ENCODE results near the gene HRG.

The HRG gene

DNA sequence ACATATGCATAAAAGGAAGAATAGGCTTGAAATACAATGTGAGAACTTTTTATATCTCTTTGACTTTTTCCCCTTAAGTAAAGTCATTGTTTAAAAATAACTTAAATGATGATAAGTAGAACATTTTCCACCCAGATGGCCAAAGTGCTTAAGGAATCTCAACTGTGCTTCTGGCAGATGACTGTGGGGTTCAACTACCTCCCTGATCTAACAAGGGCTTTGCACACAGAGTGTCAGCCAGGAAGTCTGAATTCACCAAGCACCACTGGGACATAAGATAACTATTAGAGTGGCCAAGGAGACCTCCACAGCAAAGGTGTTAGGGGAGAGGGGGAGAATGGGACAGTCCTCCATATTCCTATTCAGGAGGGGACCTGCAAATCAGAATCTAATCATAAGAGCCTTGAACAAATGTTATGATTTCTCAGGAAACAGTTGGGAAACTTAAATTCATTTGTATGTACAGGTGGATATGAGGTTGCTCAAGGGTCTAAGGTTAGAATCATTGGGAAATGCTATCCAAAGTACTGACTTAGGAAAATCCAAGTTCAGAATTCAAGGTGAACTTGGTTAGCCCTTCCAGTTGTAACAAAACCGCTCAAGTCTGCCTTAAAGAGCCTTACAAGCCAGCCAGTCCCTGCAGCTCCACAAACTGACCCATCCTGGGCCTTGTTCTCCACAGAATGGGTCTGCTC is 25.9 kb upstream of the HRG start, which contains the start of gene FETUB:
TSS of gene FETUB (plus strand) at position 622 of the 695 bp plus-strand sequence. CDS start at position 684, 62 bp downstream.
- DNase-seq (ENCODE audit: low read depth) = no peak

DNA sequence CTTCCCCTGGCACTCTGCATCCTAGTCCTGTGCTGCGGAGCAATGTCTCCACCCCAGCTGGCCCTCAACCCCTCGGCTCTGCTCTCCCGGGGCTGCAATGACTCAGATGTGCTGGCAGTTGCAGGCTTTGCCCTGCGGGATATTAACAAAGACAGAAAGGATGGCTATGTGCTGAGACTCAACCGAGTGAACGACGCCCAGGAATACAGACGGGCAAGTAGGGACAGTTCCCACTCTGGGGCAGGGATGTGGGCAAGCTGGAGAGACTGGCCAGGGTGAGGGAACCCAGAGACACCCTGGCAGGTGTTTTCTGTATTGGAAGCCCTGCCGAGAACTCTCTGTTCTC is 25.4 kb upstream of the HRG start:
- DNase-seq (ENCODE audit: low read depth) = no peak

DNA sequence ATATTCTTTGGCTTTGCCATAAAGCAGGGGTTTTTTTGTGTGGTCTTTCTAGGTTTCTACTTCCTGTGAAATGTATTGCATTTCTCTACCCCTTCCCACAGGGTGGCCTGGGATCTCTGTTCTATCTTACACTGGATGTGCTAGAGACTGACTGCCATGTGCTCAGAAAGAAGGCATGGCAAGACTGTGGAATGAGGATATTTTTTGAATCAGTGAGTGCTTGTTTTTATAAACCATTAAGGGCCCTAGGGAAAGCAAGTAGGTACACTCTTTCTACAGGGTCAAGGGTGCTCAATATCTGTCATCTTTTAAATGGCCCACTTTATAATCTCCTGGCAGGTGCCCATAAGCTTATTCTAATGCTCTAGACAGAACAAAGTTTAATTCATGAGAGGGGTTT is 24.9 kb upstream of the HRG start:
- no peak for DNase-seq (ENCODE audit: low read depth)

DNA sequence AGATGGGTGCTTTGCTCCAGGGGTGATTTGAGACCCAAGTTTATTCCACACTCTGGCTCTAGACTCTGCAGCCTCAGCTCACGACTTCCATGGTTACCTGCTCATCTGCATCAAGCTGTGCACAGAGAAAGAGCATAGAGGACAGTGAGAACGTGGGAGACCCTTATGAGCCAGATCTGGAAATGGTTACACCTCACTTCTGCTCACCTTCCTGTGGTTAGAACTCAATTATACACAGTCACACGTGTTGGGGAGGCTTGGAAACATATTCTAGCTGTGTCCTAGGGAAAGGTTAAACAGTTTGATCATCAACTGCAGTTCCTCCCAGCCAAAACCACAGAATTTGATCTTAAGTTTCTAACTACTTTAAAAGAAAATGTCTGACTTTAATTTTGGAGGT is 23.8 kb upstream of the HRG start:
- DNase-seq (ENCODE audit: low read depth) = no peak

DNA sequence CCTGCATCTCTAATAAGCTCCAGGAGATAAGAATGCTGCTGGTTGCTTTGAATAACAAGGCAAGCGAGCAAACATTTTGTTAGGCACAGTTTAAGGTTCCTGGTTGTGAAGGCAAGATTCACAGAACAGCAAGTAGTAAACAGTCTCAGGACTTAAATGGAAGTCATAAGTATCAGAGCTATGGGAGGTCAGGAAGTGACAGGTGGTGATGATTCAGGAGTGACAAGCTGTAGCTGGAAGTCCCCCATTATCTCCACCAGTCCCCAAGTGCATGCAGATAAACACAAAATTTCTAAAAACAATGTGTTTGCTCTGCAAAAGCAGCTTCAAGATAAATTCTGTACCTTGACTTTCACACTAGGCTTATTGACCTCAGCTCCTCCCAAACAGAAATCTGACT is 22.3 kb upstream of the HRG start:
- DNase-seq (ENCODE audit: low read depth) = no peak

DNA sequence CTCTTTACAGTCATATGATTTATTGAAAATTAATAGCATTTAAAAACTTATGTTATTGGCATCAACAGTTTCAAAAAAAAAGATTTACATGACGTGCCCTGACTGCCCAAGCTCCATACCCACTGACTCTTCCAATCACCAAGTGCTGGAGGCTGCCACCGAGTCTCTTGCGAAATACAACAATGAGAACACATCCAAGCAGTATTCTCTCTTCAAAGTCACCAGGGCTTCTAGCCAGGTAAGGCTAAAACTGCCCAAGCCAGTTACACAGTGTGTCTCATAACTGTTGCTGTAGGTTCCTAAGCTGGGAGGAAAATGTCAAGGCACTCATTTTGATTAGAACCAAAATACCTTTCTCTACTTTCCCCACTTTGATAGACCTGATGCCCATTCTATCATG is 21.1 kb upstream of the HRG start:
- no peak for DNase-seq (ENCODE audit: low read depth)

DNA sequence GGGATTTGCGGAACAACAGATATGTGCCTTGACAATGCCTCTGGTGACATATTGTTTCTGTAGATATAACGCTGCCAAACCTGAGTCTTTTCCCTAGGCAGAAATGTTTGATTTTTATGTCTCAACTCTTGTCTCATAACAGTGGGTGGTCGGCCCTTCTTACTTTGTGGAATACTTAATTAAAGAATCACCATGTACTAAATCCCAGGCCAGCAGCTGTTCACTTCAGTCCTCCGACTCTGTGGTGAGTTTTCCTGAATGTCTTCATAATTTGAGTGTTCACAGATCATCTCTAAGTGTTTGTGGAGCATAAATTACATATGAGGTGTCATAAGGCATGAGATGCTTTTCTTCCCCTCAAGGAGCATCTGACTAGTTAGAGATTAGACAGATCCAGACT is 19.7 kb upstream of the HRG start:
- no peak for DNase-seq (ENCODE audit: low read depth)

DNA sequence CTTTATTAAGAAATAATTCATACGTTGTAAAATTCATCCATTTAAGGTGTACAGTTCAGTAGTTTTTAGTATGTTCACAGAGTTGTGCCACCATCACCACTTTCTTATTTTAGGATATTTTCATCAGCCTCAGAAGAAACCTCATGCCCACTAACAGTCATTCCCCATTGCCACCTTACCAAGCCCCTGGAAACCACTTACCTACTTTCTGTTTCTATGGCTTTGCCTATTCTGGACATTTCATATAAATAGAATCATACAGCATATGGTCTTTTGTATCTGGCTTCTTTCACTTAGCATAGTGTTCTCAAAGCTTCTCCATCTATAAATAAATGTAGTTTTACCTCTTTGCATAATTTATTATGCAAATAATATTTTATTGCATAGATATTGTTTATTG is 19.0 kb upstream of the HRG start:
- no peak for DNase-seq (ENCODE audit: low read depth)

DNA sequence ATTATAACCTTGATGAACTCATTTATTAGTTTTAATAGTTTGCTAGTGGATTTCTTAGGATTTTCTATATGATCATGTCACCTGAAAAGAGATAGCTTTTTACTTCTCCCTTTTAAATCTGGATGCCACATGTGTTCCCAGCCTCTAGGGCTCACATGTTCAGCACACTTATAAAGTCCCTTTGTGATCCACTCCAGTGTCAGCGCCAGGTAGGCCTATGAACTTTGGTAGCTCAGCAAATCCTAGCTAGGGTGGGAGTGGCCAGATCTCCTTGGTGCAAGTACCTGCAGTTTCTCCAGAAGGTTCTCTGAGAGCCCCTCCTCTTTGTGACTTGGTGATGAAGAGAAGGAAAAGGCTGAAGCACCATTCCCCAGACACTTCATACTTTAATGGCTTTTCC is 17.0 kb upstream of the HRG start:
- no peak for DNase-seq (ENCODE audit: low read depth)

DNA sequence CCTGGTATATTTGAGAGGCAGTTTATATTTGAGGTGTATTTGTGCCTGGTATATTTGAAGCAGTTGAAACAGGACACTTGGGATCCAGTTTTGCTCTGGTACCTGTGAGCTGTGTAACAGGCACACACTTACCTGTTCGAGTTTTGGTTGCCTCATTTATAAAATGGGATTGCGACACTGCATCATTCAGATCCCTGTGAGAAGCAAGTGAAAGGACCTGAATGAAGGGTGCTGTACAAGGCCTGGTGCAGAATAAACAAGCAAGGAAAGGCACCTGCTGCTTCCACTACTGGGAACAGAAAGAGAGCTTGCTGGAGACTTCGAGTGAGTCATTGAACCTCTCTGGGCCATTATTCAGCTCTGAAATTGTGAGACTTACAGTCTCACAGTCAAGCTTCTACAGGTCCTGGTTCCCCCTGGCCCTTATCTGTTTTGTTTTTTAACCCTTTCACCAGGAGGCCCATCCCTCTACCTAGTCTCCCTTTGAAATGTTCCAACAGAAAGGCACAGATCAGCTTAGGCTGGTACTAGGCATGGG is 14.1 kb upstream of the HRG start:
- no peak for DNase-seq (ENCODE audit: low read depth)

DNA sequence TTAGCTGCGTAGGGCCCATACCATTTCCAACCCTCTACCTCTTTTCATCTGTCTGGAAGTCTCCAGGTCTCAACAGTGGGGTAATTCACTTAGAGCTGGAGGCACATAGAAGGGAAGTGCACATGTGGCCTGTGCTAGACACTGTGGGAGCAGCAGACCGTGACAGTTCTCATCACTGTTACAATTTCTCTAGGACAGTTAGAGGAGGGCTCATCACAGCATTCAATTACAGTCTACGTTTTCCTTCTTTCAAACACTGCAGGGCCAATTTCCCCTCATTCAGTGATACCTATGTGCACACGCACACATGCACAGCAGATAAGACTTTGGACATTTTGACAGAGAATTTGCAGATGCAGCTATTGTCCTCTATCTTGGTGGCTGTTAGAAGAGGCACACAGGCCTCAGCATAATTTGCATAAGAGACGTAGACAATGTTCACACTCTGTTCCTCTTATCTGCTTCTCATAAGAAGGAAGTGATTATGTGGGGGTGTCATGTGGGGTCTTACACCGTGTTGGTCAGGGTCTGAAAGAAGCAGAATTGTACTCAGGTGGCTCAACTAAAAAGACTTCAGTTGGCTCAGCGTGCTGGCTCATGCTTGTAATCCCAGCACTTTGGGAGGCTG is 12.6 kb upstream of the HRG start:
- DNase-seq (ENCODE audit: low read depth) = no peak

DNA sequence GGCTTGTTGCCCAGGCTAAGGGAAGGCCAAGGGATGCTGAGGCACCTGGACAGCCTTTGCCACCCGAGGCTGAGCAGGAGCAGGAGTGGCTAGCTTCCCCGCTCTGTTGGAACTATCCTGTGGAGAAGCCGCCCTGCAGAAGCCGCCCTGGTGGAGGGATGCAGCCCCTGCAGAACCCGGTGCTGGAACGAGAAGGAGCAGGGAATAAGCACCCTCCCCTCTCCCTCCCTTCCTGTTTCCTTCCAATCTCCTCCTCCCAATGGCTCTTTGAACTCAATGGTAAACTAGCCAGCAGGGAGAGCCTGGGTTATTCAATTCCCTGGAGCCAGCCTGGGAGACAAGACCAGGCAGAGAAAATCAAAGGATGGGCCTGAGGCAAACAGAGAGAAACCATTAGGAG is 11.8 kb upstream of the HRG start:
- DNase-seq (ENCODE audit: low read depth) = no peak

DNA sequence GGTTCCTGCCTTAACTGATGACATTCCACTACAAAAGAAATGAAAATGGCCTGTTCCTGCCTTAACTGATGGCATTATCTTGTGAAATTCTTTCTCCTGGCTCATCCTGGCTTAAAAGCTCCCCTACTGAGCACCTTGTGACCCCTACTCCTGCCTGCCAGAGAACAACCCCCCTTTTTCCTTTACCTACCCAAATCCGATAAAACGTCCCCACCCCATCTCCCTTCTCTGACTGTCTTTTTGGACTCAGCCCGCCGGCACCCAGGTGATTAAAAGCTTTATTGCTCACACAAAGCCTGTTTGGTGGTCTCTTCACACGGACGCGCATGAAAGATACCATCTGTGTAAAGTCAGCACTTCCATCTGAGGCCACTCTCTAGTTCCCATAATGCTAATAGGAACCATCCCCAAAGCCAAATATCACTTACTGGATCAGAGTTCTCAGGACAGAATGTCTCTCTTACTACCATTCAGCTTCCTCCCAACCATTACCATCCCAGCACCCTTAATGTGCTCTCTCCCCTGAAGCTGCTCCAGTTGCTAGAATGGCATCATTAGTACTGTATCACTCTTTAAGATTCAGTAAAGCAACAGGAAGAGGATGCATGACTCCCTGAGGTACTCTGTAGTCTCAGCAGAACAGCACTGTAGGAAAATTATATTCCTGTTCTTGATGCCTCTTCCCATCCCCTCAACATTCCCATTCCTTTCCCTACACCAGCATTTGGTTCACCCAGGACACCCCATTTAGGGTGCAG is 2.3 kb upstream of the HRG start:
- DNase-seq (ENCODE audit: low read depth) = no peak

DNA sequence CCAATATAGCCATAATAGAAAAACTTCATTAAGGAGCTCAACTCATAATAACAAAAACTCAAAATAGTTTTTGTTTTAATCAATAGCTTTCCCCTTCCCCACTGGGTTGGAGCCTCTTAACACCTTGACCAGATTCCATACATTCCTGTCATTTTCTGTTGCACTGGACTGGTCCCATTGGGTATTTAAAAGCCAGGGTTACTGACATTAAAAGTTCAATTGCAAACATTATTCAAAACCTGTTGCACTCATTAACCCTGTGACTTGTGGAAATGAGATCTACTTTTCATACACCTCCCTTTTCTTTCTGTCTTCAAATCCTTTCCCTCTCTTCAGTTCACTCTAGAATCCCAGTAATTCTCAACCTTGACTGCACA is 1.7 kb upstream of the HRG start:
- no peak for DNase-seq (ENCODE audit: low read depth)

DNA sequence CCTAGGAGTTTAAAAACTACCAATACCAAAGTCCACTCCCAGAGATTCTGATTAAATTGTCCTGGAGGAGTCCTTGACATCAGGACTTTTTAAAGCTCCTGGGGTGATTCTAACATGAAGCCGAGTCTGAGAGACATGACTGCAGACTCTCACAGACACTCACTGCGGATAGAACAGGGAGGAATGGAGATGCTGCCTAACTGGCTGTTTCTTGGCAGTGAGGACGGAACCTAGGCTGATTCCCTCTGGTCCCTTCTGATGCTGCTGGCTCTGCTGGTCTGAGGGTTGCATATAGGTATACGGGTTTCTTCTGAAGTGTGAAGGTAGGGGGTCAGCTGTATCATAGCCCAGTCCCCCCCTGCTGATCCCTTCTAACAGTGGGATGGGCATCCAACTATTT is 1.3 kb upstream of the HRG start:
- no peak for DNase-seq (ENCODE audit: low read depth)

DNA sequence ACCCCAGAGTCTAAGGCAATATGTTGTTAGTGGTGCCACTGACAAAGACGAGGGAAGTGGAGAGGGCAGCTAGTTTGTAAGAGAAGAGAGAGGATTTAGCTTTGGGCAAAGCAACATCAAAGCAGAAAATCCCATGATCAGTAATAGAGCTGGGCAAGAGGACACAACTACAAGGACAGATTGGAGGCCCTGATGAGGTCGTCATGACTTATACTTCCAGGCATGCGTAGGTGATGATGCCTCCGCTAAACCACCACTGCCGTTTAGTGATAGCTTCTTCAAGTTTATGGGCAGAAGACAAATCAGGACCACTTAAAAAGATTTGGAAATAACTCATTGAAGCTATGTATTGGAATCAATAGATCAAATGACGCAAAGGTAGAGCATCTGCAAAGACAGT is 2.6 kb downstream of the HRG start:
- no peak for DNase-seq (ENCODE audit: low read depth)

DNA sequence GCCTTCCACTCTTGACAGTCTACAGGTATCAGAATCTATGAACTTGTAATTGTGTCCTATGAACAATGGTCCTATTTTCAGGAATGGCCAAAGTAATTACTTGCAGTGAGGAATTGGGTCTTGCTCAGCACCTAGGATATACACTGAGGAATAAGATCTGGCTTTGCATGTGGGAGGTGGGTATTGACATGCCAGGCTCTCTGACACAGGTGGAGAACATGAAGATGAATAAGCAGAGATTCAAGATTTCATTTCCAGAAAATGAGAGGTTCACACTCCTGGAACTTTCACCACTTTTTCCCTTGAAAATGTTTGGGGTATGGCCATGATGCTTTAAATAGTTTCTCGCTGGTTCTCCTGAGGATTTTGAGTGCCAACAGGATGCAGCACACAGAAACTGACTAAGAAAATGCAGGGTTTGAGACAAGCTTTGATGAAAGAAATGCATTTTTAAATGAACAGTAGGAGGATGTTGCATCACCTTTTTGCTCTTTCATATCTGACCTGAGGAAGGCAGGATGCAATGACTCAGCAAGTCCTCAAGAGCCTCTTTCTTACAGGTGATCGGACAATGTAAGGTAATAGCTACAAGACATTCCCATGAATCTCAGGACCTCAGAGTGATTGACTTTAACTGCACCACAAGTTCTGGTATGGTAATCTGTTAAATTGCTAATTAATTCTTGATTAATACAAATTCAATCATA is 3.7 kb downstream of the HRG start:
- no peak for DNase-seq (ENCODE audit: low read depth)

DNA sequence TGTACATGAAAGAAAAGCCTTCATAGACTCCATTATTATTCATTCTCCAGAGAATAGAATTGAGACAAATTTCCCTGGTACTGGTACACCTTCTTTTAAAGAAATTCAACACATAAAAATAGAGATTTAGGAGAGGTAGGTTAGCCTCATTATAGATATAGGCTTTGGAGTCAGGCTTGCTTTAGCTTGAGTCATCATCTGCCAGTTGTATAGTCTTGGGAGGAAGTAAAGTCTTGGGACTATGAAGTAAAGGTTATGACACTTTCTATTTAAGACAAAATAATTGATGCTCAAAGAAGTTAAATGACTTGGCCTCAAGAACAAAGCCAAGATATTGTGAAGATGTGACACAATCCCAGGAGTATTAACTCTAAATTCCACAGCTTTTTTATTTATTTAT is 4.3 kb downstream of the HRG start:
- DNase-seq (ENCODE audit: low read depth) = no peak

DNA sequence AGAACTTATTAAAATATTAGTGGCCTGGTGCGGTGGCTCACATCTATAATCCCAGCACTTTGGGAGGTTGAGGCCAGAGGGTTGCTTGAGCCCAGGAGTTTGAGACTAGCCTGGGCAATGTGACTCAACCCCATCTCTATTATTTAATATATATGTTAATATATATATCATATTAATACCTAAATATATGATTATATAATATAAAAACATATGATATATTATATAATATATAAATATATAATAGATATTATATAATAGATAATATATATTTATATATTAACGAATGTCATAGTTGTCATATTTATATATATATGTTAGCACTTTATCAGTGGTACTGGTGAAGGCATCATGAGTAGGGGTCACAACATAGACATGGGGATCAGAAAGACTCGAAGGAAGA is 5.2 kb downstream of the HRG start:
- DNase-seq (ENCODE audit: low read depth) = no peak

DNA sequence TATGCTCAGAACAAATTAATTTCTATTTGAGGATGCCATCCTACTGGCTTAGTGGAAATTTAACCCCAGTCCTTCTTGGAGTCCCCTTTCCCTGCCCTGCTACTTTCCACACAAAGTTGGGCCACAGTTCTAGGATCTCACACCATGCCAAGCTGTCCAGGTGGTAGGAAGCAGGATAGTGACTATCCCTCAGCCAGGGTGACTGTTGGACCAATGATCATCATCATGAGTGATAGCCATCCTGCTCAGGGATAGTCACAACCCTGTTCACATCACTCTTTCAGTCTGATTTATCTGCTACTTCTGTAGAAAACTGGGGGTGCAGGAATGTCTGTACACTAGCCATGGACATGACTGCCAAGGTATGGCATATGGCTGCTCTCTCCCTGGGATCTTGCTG is 12.8 kb downstream of the HRG start:
- no peak for DNase-seq (ENCODE audit: low read depth)

DNA sequence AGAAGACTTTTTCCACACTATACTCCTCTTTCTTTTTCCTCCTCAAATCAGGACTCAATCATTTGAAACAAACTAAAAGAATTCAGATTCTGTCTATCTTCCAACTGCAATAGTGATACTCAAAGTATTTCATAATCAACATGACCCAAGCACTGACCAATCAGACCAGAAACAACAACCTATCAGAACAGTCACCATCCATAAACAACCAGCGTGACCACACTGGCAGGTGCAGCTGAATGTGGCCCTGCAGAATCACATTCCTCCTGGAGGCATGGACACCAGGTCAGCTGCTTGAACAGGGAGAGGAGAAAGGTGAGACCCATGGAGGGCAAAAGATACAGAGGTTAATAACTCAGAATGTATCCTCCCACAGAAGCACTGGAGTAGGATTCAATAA is 13.3 kb downstream of the HRG start:
- no peak for DNase-seq (ENCODE audit: low read depth)

DNA sequence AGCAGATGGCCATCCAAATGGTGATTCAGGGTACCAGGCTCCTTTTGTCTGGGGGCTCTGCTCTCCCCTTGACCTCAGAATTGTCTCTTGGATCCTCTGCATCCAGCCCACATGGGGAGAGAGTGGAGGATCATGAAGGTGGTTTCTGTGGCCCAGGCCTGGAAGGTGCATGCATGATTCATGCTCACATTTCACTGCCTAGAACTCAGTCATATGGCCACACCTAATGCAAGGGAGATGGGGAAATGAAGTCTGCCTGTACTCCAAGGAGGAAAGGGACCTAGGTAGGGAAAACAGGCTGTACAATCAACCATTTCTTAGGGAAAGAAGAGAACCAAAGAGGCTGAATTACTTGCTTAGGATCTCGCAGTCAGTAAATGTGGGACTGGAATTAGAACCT is 15.1 kb downstream of the HRG start:
- DNase-seq (ENCODE audit: low read depth) = no peak

DNA sequence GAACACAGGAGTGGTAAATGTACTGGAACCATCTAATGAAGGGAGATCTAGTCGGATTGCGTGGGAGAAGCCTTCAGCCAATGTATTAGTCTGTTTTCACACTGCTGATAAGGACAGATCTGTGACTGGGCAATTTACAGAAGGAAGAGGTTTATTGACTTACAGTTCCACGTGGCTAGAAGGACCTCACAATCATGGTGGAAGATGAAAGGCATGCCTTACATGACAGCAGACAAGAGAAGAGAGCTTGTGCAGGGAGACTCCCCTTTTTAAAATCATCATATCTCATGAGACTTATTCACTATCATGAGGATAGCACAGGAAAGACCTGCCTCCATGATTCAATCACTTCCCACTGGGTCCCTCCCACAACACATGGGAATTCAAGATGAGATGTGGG is 17.0 kb downstream of the HRG start:
- no peak for DNase-seq (ENCODE audit: low read depth)
